Stimulated activated CD8-positive, alpha-beta memory T cell treated with anti-CD3 and anti-CD28 coated beads, Interleukin-7, amount 100 ng/mL, for 1 hour (primary cell): Measurements from ENCODE around the gene FOSL1.
"Not testable (repeated sequence)": the region's sequence is repeated elsewhere in the genome, so short reads cannot be mapped to it uniquely, and the experiment has no call there.

ENCODE experiments used
- DNase-seq, 2 donors: peaks; one replicate each; pipeline ENCODE4 v3.0.0-alpha.2; 2020; ENCODE audit warnings: low read depth in 2 of 2

FOSL1 gene

GRCh38 chr11:65852508-65853245, 47.5 kb downstream of the FOSL1 start:
- DNase-seq, result no peak

- DNase-seq, result no peak
Observed at GRCh38 chr11:65851811-65852507, 48.2 kb downstream of the FOSL1 start.

- DNase-seq, result no peak
Observed at GRCh38 chr11:65851083-65851579, 49.1 kb downstream of the FOSL1 start.

GRCh38 chr11:65850217-65851082, 49.7 kb downstream of the FOSL1 start:
- DNase-seq, result no peak

- DNase-seq, result no peak
Observed at GRCh38 chr11:65849771-65850216, 50.4 kb downstream of the FOSL1 start.

GRCh38 chr11:65849366-65849765, 50.8 kb downstream of the FOSL1 start:
- no peak for DNase-seq

GRCh38 chr11:65848693-65849092, 51.5 kb downstream of the FOSL1 start:
- DNase-seq, result not testable (repeated sequence)

- DNase-seq, result no peak
Observed at GRCh38 chr11:65847746-65848145, 52.4 kb downstream of the FOSL1 start.

- DNase-seq, result no peak
Observed at GRCh38 chr11:65844231-65844872, 55.8 kb downstream of the FOSL1 start.

- no peak for DNase-seq
Observed at GRCh38 chr11:65843811-65844210, 56.4 kb downstream of the FOSL1 start.

- DNase-seq, result no peak
Observed at GRCh38 chr11:65842144-65842543, 58.0 kb downstream of the FOSL1 start.
